Right cardiac atrium (tissue), 5 donors: ENCODE data around the gene CHPT1. TPM values are rescaled to one million over a fixed set of nuclear protein-coding genes. Genes with fewer than 3 reads are reported as not detected.
A peak's percentile ranks its signal among the peaks of the same experiment; 100 is the strongest.

Experiments
- ATAC-seq, 2 donors: fragments of 200-7000 bp; cut with Tn5 transposase; one replicate each; pipeline versions ENCODE4 v1.8.0 to v1.9.1; 2020; ENCODE audit warnings: moderate library complexity in 2 of 2, mild to moderate bottlenecking in 1 of 2
- DNase-seq, 3 donors: peaks; one replicate each; pipeline ENCODE4 v3.0.0-alpha.2; 2020
- H3K27ac ChIP-seq: one replicate; pipeline ENCODE4 v1.5.1; 2013; ENCODE audit warnings: mild to moderate bottlenecking, low read length, control low read depth, moderate library complexity
- H3K27me3 ChIP-seq: one replicate; pipeline ENCODE4 v1.6.1; 2013; ENCODE audit not compliant: control insufficient read depth, insufficient read depth
- H3K4me1 ChIP-seq: one replicate; pipeline ENCODE4 v1.6.1; 2013; ENCODE audit warnings: low read length; ENCODE audit not compliant: control insufficient read depth, insufficient read depth
- H3K4me3 ChIP-seq: one replicate; pipeline ENCODE4 v1.5.1; 2013; ENCODE audit warnings: low read length, control low read depth
- H3K9me3 ChIP-seq: one replicate; pipeline ENCODE4 v1.6.1; 2013; ENCODE audit warnings: low read length; ENCODE audit not compliant: control insufficient read depth
- WGBS: extraction: QIAGEN DNeasy Blood & Tissue Kit; methylation state at CpG from one replicate; pipeline ENCODE4 v1.1.7; 2013; 5-methylcytosine and 5-hydroxymethylcytosine counted together
- intact Hi-C, 4 donors: fragments of 100-400 bp; cut with DNase I; formaldehyde crosslinking; loops; one replicate each; pipeline versions ENCODE4 v1.11.0 to v1.14.0; 2022 to 2023
- polyA plus RNA-seq: library from polyadenylated mRNA; stranded (reverse); fragments of 200-250 nt; gene quantifications from one replicate; pipeline ENCODE4 v1.2.3, GENCODE V29; 2013
- total RNA-seq, 4 donors: library from RNA; stranded (reverse); fragmentation: NEBNext Ultra II Directional; extraction: Animal tissue kit (Norgen Biotek cat#: 25700); gene quantifications; one replicate each; pipeline ENCODE4 v1.2.1, GENCODE V29; 2021
- donor health status: healthy with polysubstance abuse.
- donor health status: DM: no; HTN: yes; CAD: no.
- donor health status: DM: no; HTN: no; CAD: no.
- donor health status: DM: no; HTN: yes; CAD: no; lungs with severe emphysema.
- donor health status: DM: yes; HTN: yes; CAD: no.

Gene CHPT1
- total and polyA plus RNA-seq, 5 donors: 148 to 182 (median 168) TPM

DNA sequence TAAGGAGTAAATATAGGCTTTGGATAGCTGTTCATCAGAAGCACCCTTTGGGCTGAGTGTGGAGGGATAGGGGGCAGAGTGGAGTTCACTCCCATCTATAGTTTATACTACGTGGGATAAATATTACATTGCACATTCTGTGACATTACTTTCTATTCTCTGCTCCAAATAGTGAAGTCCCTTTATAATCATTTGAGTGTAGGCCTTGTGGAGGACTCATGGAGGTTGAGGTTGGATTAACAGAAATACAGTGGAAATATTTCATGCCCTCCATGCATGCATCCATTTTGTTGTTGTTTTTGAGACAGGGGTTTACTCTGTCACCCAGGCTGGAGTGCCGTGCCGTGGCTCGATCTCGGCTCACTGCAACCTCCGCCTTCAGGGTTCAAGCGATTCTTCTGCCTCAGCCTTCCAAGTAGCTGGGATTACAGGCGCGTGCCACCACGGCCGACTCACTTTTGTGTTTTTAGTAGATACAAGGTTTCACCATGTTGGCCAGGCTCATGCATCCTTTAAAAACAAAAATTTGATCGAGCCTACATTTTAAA lies 1.4 kb downstream of the CHPT1 start:
- intact Hi-C loops: no loop called here
- 73% methylated on average over 12 of the region's 12 CpGs for WGBS
- DNase-seq (no peak), ATAC-seq (no peak)
- Histone ChIP-seq H3K9me3 (no peaks in the 10 kb centered on the region), H3K27ac (peak overlapping the region; percentile 73), H3K4me1 (no peaks in the 10 kb centered on the region), H3K4me3 (peak overlapping the region; percentile 86), H3K27me3 (no peaks in the 10 kb centered on the region)

DNA sequence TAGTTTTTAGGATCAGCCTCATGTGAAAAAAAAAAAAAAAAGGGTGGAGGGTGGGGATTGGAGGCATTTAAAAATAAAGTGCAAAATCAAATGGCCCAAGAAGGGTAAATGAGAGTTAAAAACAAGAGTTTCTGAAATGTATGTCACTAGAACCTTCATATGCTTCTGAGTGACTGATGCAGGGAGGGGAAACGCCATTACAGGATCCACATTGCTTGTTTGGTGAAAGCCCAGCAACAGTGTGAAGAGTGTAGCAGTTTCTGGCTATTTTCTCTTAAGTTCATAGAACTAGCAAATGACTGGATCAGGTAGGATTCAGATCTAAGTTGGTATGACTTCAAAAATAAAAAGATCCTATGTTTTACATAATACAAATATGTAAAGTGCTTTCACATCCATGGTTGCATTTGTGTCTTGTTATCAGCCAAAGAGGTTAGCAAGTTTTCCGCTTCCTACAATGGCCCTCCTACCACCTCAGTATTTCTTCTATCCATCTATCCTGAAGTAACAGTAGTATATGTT lies 2.9 kb downstream of the CHPT1 start:
- DNase-seq (no peak), ATAC-seq (no peak)
- Histone ChIP-seq H3K27me3 (no peaks in the 10 kb centered on the region), H3K4me3 (peak overlapping the region; percentile 29), H3K4me1 (no peaks in the 10 kb centered on the region), H3K27ac (no peak overlapping the region), H3K9me3 (no peaks in the 10 kb centered on the region)
- intact Hi-C loops: no loop called here
- WGBS: 79% methylated on average over 2 of the region's 2 CpGs

DNA sequence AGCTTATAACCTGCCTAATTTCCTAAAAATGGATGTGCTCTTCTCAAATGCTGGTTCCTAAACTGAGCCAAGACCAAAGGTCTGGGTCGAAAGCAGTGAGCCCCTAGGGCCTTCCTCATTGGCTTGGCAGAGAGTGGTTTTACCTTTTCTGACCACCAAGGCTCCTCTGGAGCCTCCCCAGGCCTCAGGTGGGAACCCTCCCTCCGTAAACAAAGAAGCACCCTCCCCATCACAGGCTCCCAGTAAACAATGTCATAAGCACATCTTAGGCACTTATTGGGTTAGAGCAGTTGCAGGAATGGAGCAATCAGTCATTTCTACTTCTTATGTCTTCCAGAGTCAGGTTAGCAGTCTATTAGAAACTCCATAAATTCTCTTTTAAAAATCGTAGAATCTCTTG lies 6.0 kb downstream of the CHPT1 start:
- no peak overlapping the region for H3K4me3 ChIP-seq
- ATAC-seq: no peak
- no peaks in the 10 kb centered on the region for H3K9me3 ChIP-seq
- no peak for DNase-seq
- H3K27ac ChIP-seq: peak overlapping the region; percentile 19
- H3K4me1 ChIP-seq: peaks cover 2% of the 10 kb centered on the region
- intact Hi-C loops: no loop called here
- 87% methylated on average over 3 of the region's 3 CpGs for WGBS
- no peaks in the 10 kb centered on the region for H3K27me3 ChIP-seq

DNA sequence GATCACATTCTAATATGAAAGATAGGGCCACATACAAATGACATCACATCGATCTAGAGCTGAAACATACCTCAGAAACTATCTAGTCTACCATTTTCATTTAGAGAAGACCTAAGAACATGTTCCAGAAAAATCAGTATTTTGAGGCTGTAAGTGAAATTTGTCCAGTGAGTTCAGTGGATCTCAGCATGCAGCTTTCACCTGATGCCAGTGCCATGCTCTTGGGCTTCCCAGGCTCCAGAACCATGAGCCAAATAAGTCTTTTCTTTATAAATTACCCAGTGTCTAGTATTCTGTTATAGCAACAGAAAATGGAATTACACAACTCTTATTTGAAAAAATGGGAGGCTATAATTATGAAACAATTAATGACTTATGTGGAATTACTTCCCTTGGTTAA lies 9.0 kb downstream of the CHPT1 start:
- ATAC-seq (no peak), DNase-seq (no peak)
- Histone ChIP-seq H3K9me3 (no peaks in the 10 kb centered on the region), H3K27ac (no peak overlapping the region), H3K4me3 (no peak overlapping the region), H3K4me1 (peaks cover 2% of the 10 kb centered on the region), H3K27me3 (no peaks in the 10 kb centered on the region)
- WGBS: 100% methylated on average over 1 of the region's 1 CpG
- intact Hi-C loops: no loop called here

DNA sequence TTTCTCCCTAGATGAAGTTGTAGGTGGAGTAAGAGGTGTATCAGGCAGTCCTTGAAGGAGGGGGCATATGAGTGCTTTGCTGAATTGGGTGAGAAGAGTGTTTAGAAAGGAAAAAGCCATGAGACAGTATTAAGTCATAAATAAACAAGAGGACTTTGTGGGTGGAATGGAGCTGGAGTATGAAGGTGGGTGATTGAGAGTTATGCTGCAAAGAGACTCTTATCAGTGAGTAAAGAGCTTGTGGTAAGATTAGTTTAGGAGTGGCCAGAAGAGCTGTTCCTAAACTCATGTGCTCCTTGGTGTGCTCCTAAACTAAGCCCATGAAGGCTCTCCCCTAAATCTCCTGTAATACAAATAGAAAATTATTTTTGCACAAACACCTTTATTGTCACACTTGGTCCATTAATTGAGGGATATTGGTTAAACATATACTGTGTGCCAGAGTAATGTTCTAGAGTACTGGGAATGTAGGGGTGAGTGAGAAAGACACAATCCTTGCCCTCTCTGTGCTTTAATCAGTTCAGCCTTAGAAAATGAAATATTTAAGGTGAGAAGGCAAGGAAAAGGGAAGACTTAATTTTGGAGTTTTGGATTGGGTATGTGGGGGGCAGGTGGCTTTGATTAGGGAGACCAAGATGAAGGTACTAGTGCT lies 9.8 kb downstream of the CHPT1 start:
- no peak overlapping the region for H3K4me3 ChIP-seq
- no peaks in the 10 kb centered on the region for H3K9me3 ChIP-seq
- intact Hi-C loops: no loop called here
- H3K4me1 ChIP-seq: peaks cover 2% of the 10 kb centered on the region
- DNase-seq (no peak), ATAC-seq (peak in 1 of 2 donors; percentile 31)
- H3K27ac ChIP-seq: no peak overlapping the region
- no peaks in the 10 kb centered on the region for H3K27me3 ChIP-seq

DNA sequence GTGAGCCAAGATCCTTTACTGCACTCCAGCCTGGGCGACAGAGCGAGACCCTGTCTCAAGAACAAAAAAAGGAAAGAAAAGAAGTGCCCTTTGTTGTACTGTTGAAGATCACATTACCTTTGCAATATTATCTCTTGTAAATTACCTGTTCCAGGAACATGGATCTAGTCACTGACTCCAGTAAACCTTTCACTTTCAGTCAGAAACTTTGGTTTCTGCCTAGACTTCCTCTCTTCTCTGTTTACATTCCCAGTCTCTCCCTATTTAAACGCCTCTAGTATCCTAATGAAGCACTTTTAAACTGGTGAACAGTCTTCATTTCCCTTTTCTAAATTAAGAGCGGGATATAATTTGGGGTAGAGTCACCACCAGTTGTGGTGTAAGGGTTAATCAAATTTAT lies 12.8 kb downstream of the CHPT1 start:
- intact Hi-C loops: no loop called here
- no peaks in the 10 kb centered on the region for H3K9me3 ChIP-seq
- H3K4me1 ChIP-seq: peaks cover 2% of the 10 kb centered on the region
- H3K27me3 ChIP-seq: no peaks in the 10 kb centered on the region
- no peak overlapping the region for H3K4me3 ChIP-seq
- no peak for DNase-seq
- no peak for ATAC-seq
- H3K27ac ChIP-seq: no peak overlapping the region
- 89% methylated on average over 4 of the region's 4 CpGs for WGBS

DNA sequence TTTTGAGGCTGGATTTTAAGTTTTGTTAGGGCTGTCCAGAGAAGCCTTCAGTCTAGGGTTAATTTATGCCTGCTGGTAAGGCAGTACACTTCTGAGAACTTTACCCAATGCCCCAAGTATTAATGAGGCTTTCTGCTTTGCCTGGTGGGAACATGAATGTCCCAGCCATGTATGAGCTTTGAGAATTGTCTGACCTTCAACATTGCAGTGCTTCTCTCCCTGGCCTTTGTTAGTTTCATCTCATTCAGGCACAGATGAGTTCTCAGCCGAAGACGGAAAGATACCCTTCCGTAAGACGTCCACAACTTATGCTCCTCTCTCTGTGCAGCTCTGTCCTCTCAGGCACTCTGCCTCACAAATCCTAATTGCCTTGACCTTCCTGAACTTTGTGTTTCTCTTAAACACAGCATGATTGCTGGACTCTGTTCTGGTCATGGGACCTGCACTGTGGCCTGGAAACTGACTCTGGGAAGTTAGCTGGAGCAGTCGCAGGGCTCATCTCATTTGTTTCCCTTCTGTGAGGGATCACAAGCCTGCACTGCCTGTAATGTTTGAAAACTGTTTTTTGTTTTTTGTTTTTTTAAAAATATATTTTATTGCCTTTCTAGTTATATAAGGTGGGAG lies 15.7 kb downstream of the CHPT1 start:
- Histone ChIP-seq H3K4me3 (no peak overlapping the region), H3K27ac (peak overlapping the region; percentile 73), H3K9me3 (no peaks in the 10 kb centered on the region), H3K27me3 (no peaks in the 10 kb centered on the region), H3K4me1 (no peaks in the 10 kb centered on the region)
- intact Hi-C loops: no loop called here
- ATAC-seq (peak; percentile 69 to 90), DNase-seq (peak in 2 of 3 donors; percentile 45 to 49)
- 29% methylated on average over 5 of the region's 5 CpGs for WGBS

DNA sequence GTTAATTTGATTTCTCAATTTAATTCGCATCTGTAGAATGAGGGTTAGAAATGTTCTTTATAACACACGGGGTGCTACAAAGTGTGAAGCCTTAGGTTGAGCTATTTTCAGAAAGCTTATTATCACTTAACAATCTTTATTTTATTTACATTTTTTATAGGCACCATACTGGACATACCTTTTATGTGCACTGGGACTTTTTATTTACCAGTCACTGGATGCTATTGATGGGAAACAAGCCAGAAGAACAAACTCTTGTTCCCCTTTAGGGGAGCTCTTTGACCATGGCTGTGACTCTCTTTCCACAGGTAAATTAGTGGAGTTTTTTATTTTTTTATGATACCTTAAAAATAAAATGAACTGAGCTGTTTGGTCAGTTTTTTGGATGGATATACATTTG lies 16.5 kb downstream of the CHPT1 start:
- no peak for ATAC-seq
- H3K27ac ChIP-seq: no peak overlapping the region
- 79% methylated on average over 2 of the region's 2 CpGs for WGBS

DNA sequence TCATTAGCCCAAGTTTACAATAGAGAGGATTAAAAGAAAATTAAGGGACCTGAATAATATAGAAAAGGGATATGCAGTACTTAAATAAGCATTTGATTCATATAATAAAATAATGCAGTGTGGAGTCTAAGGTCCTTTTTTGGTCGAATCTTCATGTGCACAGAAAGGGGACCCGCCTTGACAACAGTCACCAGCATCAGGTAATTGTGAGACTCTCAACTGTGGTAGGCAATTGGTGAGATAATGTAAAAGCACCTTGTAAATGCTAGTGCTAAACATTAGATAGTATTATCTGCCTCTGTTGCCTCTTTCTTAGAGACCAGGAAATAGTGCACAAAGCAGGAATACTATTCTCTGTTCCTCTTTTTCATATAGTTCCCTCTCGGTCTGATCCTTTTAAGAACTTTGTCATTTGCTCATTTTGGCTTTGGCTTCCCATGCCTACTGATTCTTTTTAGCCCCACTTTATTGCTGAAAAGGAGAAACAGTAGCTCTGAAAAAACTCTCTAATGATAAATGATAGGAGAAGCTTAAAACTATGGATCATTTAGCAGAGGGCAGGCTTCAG lies 17.5 kb downstream of the CHPT1 start:
- 84% methylated on average over 3 of the region's 3 CpGs for WGBS
- Histone ChIP-seq H3K27me3 (no peaks in the 10 kb centered on the region), H3K4me3 (no peak overlapping the region), H3K4me1 (no peaks in the 10 kb centered on the region), H3K9me3 (no peaks in the 10 kb centered on the region), H3K27ac (no peak overlapping the region)
- no peak for ATAC-seq
- intact Hi-C loops: no loop called here
- DNase-seq: no peak

More for the DNA sequence above, 16.5 kb downstream of the CHPT1 start:
- Histone ChIP-seq H3K27me3 (no peaks in the 10 kb centered on the region), H3K9me3 (no peaks in the 10 kb centered on the region), H3K4me1 (no peaks in the 10 kb centered on the region), H3K4me3 (no peak overlapping the region)
- no peak for DNase-seq
- intact Hi-C loops: no loop called here

DNA sequence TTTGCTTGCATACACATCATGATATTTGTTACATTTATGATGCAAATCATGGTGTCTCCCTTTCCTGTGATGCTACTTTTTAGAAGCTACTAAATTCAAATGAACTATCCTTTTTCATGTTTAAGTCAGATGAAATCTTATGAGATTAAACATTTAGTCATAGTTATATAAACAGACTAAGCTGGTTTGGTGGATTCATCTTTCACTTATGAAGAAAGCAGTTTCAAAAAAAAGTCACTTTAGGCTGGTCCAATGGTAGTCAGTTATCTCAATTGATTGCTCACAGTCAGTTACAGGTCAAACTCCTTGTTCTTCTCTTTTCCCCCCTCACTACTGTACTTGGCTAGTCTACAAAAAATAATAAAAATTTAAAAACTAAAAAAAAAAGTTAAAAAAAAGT lies 22.1 kb downstream of the CHPT1 start:
- H3K9me3 ChIP-seq: no peaks in the 10 kb centered on the region
- no peaks in the 10 kb centered on the region for H3K27me3 ChIP-seq
- H3K4me1 ChIP-seq: no peaks in the 10 kb centered on the region
- H3K27ac ChIP-seq: no peak overlapping the region
- ATAC-seq (no peak), DNase-seq (no peak)
- intact Hi-C loops: no loop called here
- H3K4me3 ChIP-seq: no peak overlapping the region

DNA sequence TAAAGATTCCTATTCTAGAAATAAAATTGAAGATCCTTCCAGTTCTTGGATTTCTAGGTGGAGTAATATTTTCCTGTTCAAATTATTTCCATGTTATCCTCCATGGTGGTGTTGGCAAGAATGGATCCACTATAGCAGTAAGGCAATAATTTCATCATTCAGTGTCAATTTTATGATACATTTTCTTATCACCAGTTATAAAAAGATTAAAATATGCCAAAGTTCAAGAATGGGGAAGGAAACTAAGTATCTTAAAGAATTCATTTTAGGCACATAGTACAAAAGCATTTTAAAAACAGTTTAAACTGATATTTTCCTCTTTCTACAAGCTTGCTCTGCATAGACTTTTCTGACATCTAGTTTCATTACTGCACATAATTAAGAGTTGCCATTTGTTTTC lies 22.7 kb downstream of the CHPT1 start:
- Histone ChIP-seq H3K4me3 (no peak overlapping the region), H3K27me3 (no peaks in the 10 kb centered on the region), H3K27ac (no peak overlapping the region), H3K4me1 (no peaks in the 10 kb centered on the region), H3K9me3 (no peaks in the 10 kb centered on the region)
- ATAC-seq (no peak), DNase-seq (no peak)
- intact Hi-C loops: no loop called here
